ENCODE data around the gene HSPH1. TPM values are rescaled to one million over a fixed set of nuclear protein-coding genes. Genes with fewer than 3 reads are reported as not detected.
"Not testable (repeated sequence)": the region's sequence is repeated elsewhere in the genome, so short reads cannot be mapped to it uniquely, and the experiment has no call there.

Gene HSPH1
- total RNA-seq, 6 experiments from 2014 or later = 94.6 to 153 (median 104) TPM

GRCh38 chr13:31105020-31105795 is 56.5 kb downstream of the HSPH1 start:
- Mint-ChIP-seq H3K27me3 (ENCODE audit: insufficient read depth) (peaks cover 42% of the 10 kb centered on the region), H3K27ac (no peak overlapping the region), H3K36me3 (ENCODE audit: low read depth) (no peaks in the 10 kb centered on the region), H3K4me3 (no peak overlapping the region), H3K9me3 (no peaks in the 10 kb centered on the region), H3K4me1 (ENCODE audit: low read depth) (peaks cover 8% of the 10 kb centered on the region)
- peak; percentile 25; the same call in 1 of the 2 replicates for TF ChIP-seq CTCF (IDR thresholded peaks at IDR 0.05)
- no peak for DNase-seq

GRCh38 chr13:31102905-31103304 is 58.8 kb downstream of the HSPH1 start:
- H3K4me1 Mint-ChIP-seq (ENCODE audit: low read depth) = peaks cover 8% of the 10 kb centered on the region
- no peak for DNase-seq
- TF ChIP-seq CTCF (IDR thresholded peaks at IDR 0.05) = no peak
- no peaks in the 10 kb centered on the region for H3K36me3 Mint-ChIP-seq (ENCODE audit: low read depth)
- no peaks in the 10 kb centered on the region for H3K9me3 Mint-ChIP-seq
- H3K27me3 Mint-ChIP-seq (ENCODE audit: insufficient read depth) = peaks cover 39% of the 10 kb centered on the region
- no peak overlapping the region for H3K27ac Mint-ChIP-seq
- no peak overlapping the region for H3K4me3 Mint-ChIP-seq

GRCh38 chr13:31101472-31102170 is 60.1 kb downstream of the HSPH1 start:
- peak; percentile 5 for DNase-seq
- Mint-ChIP-seq H3K4me1 (ENCODE audit: low read depth) (peaks cover 8% of the 10 kb centered on the region), H3K27ac (no peak overlapping the region), H3K27me3 (ENCODE audit: insufficient read depth) (peaks cover 46% of the 10 kb centered on the region), H3K36me3 (ENCODE audit: low read depth) (no peaks in the 10 kb centered on the region), H3K4me3 (no peak overlapping the region), H3K9me3 (no peaks in the 10 kb centered on the region)
- no peak for TF ChIP-seq CTCF (IDR thresholded peaks at IDR 0.05)

GRCh38 chr13:31100721-31101120 is 61.0 kb downstream of the HSPH1 start:
- DNase-seq = no peak
- Mint-ChIP-seq H3K9me3 (no peaks in the 10 kb centered on the region), H3K27ac (no peak overlapping the region), H3K36me3 (ENCODE audit: low read depth) (no peaks in the 10 kb centered on the region), H3K4me3 (no peak overlapping the region), H3K27me3 (ENCODE audit: insufficient read depth) (peaks cover 46% of the 10 kb centered on the region), H3K4me1 (ENCODE audit: low read depth) (peaks cover 8% of the 10 kb centered on the region)
- TF ChIP-seq CTCF (IDR thresholded peaks at IDR 0.05) = no peak

GRCh38 chr13:31097911-31098434 is 63.7 kb downstream of the HSPH1 start:
- H3K9me3 Mint-ChIP-seq; H3K27ac Mint-ChIP-seq; H3K4me3 Mint-ChIP-seq; H3K4me1 Mint-ChIP-seq (ENCODE audit: low read depth); DNase-seq; H3K36me3 Mint-ChIP-seq (ENCODE audit: low read depth): not testable (repeated sequence)
- H3K27me3 Mint-ChIP-seq (ENCODE audit: insufficient read depth) = peaks cover 45% of the 10 kb centered on the region

Data from HFFc6 (cell line).